ENCODE measurements around the gene ARID1A. TPM values are rescaled to one million over a fixed set of nuclear protein-coding genes. Genes with fewer than 3 reads are reported as not detected.

Gene ARID1A
- total and polyA plus RNA-seq, 2 experiments from 2014 or later: 8.2 to 13.4 TPM

- H4K20me1 ChIP-seq (ENCODE audit: insufficient read depth): no peaks in the 10 kb centered on the region
- peak; percentile 56 for DNase-seq
- peaks cover 21% of the 10 kb centered on the region for H3K36me3 ChIP-seq (ENCODE audit: low read depth)
- H3K9me2 ChIP-seq (ENCODE audit: insufficient read depth): no peaks in the 10 kb centered on the region
- H3K4me1 ChIP-seq (ENCODE audit: insufficient read depth): peaks cover 44% of the 10 kb centered on the region
- H3K4me3 ChIP-seq: 0 out of 2 replicates have a peak overlapping the region, but pooled peaks have one; percentile 36
- H3K27ac ChIP-seq: peak overlapping the region; percentile 98
- peaks cover 71% of the 10 kb centered on the region for H3F3A ChIP-seq (ENCODE audit: insufficient read depth)
- H3K9me3 ChIP-seq (ENCODE audit: low read depth): no peaks in the 10 kb centered on the region
- H3K4me2 ChIP-seq (ENCODE audit: unreplicated experiment): peak overlapping the region; percentile 98
- H2AFZ ChIP-seq: peak overlapping the region; percentile 73; the same call in 1 of the 2 replicates
- H3K27me3 ChIP-seq (replicated peaks; ENCODE audit: insufficient read depth): no peaks in the 10 kb centered on the region
- 65% methylated on average over 5 of the region's 5 CpGs for WGBS, 2 experiments (ENCODE audit: low coverage in 1 of 2, low lambda C conversion rate in 2 of 2, missing lambda C conversion rate in 2 of 2)
- in situ Hi-C loops (cut with MboI): loop anchor here (10.0 kb wide), 1 partner anchor 91 kb away; the partner anchor contains the start of gene ARID1A
- no peak for TF ChIP-seq EZH2phosphoT487 (IDR thresholded peaks at IDR 0.05; ENCODE audit: insufficient read depth, low read depth)
- H3K79me2 ChIP-seq (ENCODE audit: insufficient read depth): peaks cover 35% of the 10 kb centered on the region
- H3K9ac ChIP-seq: peak overlapping the region; percentile 96
Observed at GRCh38 chr1:26785611-26786436, 90.0 kb downstream of the ARID1A start.

GRCh38 chr1:26786437-26787380 is 90.9 kb downstream of the ARID1A start:
- Histone ChIP-seq H2AFZ (peak overlapping the region; percentile 73), H3K4me1 (ENCODE audit: insufficient read depth) (peaks cover 44% of the 10 kb centered on the region), H3K4me2 (ENCODE audit: unreplicated experiment) (peak overlapping the region; percentile 98), H3K4me3 (peak overlapping the region; percentile 82), H3K9me3 (ENCODE audit: low read depth) (no peaks in the 10 kb centered on the region), H3K27ac (peak overlapping the region; percentile 98), H4K20me1 (ENCODE audit: insufficient read depth) (no peaks in the 10 kb centered on the region), H3K9ac (peak overlapping the region; percentile 96), H3K36me3 (ENCODE audit: low read depth) (peaks cover 14% of the 10 kb centered on the region; the same call in 1 of the 2 replicates), H3K27me3 (replicated peaks; ENCODE audit: insufficient read depth) (no peaks in the 10 kb centered on the region), H3K79me2 (ENCODE audit: insufficient read depth) (peaks cover 26% of the 10 kb centered on the region), H3F3A (ENCODE audit: insufficient read depth) (peaks cover 64% of the 10 kb centered on the region), H3K9me2 (ENCODE audit: insufficient read depth) (no peaks in the 10 kb centered on the region)
- peak; percentile 89 for DNase-seq
- WGBS, 2 experiments (ENCODE audit: low coverage in 1 of 2, low lambda C conversion rate in 2 of 2, missing lambda C conversion rate in 2 of 2): 7 to 10% methylated on average over 12 of the region's 12 CpGs
- in situ Hi-C loops (cut with MboI): loop anchor here (10.0 kb wide), 1 partner anchor 92 kb away; the partner anchor contains the start of gene ARID1A
- no peak for TF ChIP-seq EZH2 (IDR thresholded peaks at IDR 0.05; ENCODE audit: insufficient read depth, poor library complexity, severe bottlenecking)
- TF ChIP-seq EZH2phosphoT487 (IDR thresholded peaks at IDR 0.05; ENCODE audit: insufficient read depth, low read depth): no peak

- H3K4me2 ChIP-seq (ENCODE audit: unreplicated experiment): peak overlapping the region; percentile 98
- peaks cover 60% of the 10 kb centered on the region for H3F3A ChIP-seq (ENCODE audit: insufficient read depth)
- H3K27me3 ChIP-seq (replicated peaks; ENCODE audit: insufficient read depth): no peaks in the 10 kb centered on the region
- peak overlapping the region; percentile 73 for H2AFZ ChIP-seq
- H3K9me3 ChIP-seq (ENCODE audit: low read depth): no peaks in the 10 kb centered on the region
- peak; percentile 81 for DNase-seq
- 0 out of 2 replicates have a peak, but pooled peaks cover 10% of the 10 kb centered on the region for H3K36me3 ChIP-seq (ENCODE audit: low read depth)
- peak overlapping the region; percentile 82 for H3K4me3 ChIP-seq
- TF ChIP-seq EZH2phosphoT487 (IDR thresholded peaks at IDR 0.05; ENCODE audit: insufficient read depth, low read depth) (no peak), EZH2 (IDR thresholded peaks at IDR 0.05; ENCODE audit: insufficient read depth, poor library complexity, severe bottlenecking) (no peak)
- peak overlapping the region; percentile 98 for H3K27ac ChIP-seq
- in situ Hi-C loops (cut with MboI): loop anchor here (10.0 kb wide), 1 partner anchor 93 kb away; the partner anchor contains the start of gene ARID1A
- no peaks in the 10 kb centered on the region for H3K9me2 ChIP-seq (ENCODE audit: insufficient read depth)
- H3K4me1 ChIP-seq (ENCODE audit: insufficient read depth): peaks cover 44% of the 10 kb centered on the region
- peaks cover 20% of the 10 kb centered on the region for H3K79me2 ChIP-seq (ENCODE audit: insufficient read depth)
- WGBS, 2 experiments (ENCODE audit: low coverage in 1 of 2, low lambda C conversion rate in 2 of 2, missing lambda C conversion rate in 2 of 2): 1% methylated on average over 11 of the region's 11 CpGs
- H3K9ac ChIP-seq: peak overlapping the region; percentile 96
- no peaks in the 10 kb centered on the region for H4K20me1 ChIP-seq (ENCODE audit: insufficient read depth)
Observed at GRCh38 chr1:26787381-26787705, 91.5 kb downstream of the ARID1A start.
